H1 (cell line): ENCODE data around the gene SCFD1. TPM values are rescaled to one million over a fixed set of nuclear protein-coding genes. Genes with fewer than 3 reads are reported as not detected.

Experiments
- CTCF ChIA-PET: fragments of 300-600 bp; sonication (Branson Sonifier 250); formaldehyde crosslinking; loops from one replicate; lab custom pipeline; 2021; ENCODE audit not compliant: partially characterized antibody; lab: Charles Lee
- POLR2A ChIA-PET: fragments of 300-600 bp; sonication (Branson Sonifier 250); formaldehyde crosslinking; loops from one replicate; lab custom pipeline; 2021; ENCODE audit warnings: inconsistent platforms; ENCODE audit not compliant: partially characterized antibody; lab: Charles Lee
- DNase-seq, 2 experiments: peaks; one replicate each; pipeline versions ENCODE4 v3.0.0 to v3.0.0-alpha.2; 2010 to 2022; ENCODE audit warnings: low spot score in 2 of 2, low read depth in 1 of 2, mixed read lengths in 1 of 2
- FAIRE-seq: peaks from 2 replicates; lab custom pipeline; 2011; peaks lifted over from hg19 to GRCh38; lab: Jason Lieb, UNC
- H2AFZ ChIP-seq: 2 replicates; pipeline ENCODE4 v1.8.1; 2012; ENCODE audit warnings: low read length, inconsistent platforms
- H2AK5ac ChIP-seq: 2 replicates; pipeline ENCODE4 v1.6.1; 2013; ENCODE audit warnings: low read depth, low read length
- H2BK120ac ChIP-seq: replicated peaks from 2 replicates; pipeline ENCODE3; 2013; ENCODE audit warnings: low read depth, low read length, inconsistent platforms
- H2BK12ac ChIP-seq: 2 replicates; pipeline ENCODE4 v1.6.1; 2013; ENCODE audit warnings: low read depth, low read length
- H2BK15ac ChIP-seq: 2 replicates; pipeline ENCODE4 v1.6.1; 2013; ENCODE audit warnings: low read length
- H2BK20ac ChIP-seq: 2 replicates; pipeline ENCODE4 v1.6.1; 2013; ENCODE audit warnings: low read length
- H2BK5ac ChIP-seq: 2 replicates; pipeline ENCODE4 v1.6.1; 2013; ENCODE audit warnings: low read depth, low read length
- H3K14ac ChIP-seq: 2 replicates; pipeline ENCODE4 v1.6.1; 2013; ENCODE audit warnings: inconsistent platforms; ENCODE audit not compliant: insufficient read length
- H3K18ac ChIP-seq: 2 replicates; pipeline ENCODE4 v1.6.1; 2013; ENCODE audit warnings: low read length; ENCODE audit errors: extremely low read depth
- H3K23ac ChIP-seq: 2 replicates; pipeline ENCODE4 v1.6.1; 2013; ENCODE audit warnings: inconsistent platforms; ENCODE audit not compliant: insufficient read length
- H3K23me2 ChIP-seq: 2 replicates; pipeline ENCODE4 v1.6.1; 2013; ENCODE audit warnings: low read depth, low read length
- H3K27ac ChIP-seq: 2 replicates; pipeline ENCODE4 v1.6.1; 2011; ENCODE audit warnings: low read depth, low read length, inconsistent platforms
- H3K27me3 ChIP-seq, 4 experiments: replicated peaks in 1 of 4; 1 replicate in 1 of 4; 2 replicates in 3 of 4; pipeline versions ENCODE4 v1.6.1 to v1.8.1; 2011 to 2013; ENCODE audit warnings: low read length in 3 of 4, mild to moderate bottlenecking in 3 of 4, inconsistent platforms in 2 of 4, mixed read lengths in 2 of 4, moderate library complexity in 1 of 4; ENCODE audit not compliant: control insufficient read depth in 3 of 4, insufficient read depth in 3 of 4; ENCODE audit errors: extremely low read depth in 1 of 4
- H3K36me3 ChIP-seq, 4 experiments: 2 replicates each; pipeline versions ENCODE4 v1.6.1 to v1.8.1; 2011 to 2013; ENCODE audit warnings: mild to moderate bottlenecking in 4 of 4, low read length in 3 of 4, moderate library complexity in 2 of 4, control low read depth in 1 of 4, inconsistent platforms in 1 of 4; ENCODE audit not compliant: insufficient read depth in 4 of 4, control insufficient read depth in 2 of 4
- H3K4ac ChIP-seq: replicated peaks from 2 replicates; pipeline ENCODE3; 2013; ENCODE audit warnings: low read length, low read depth, mixed read lengths, inconsistent platforms; ENCODE audit not compliant: insufficient read length
- H3K4me1 ChIP-seq, 4 experiments: replicated peaks in 1 of 4; 1 replicate in 1 of 4; 2 replicates in 3 of 4; pipeline versions ENCODE4 v1.6.1 to v1.8.1; 2011 to 2013; ENCODE audit warnings: low read length in 3 of 4, inconsistent platforms in 2 of 4, mixed read lengths in 1 of 4; ENCODE audit not compliant: insufficient read depth in 4 of 4, control insufficient read depth in 3 of 4
- H3K4me2 ChIP-seq, 2 experiments: 2 replicates each; pipeline versions ENCODE4 v1.6.1 to v1.8.1; 2011 to 2013; ENCODE audit warnings: low read depth in 2 of 2, low read length in 2 of 2, control low read depth in 1 of 2, inconsistent platforms in 1 of 2, mild to moderate bottlenecking in 1 of 2; ENCODE audit not compliant: insufficient read depth in 1 of 2
- H3K4me3 ChIP-seq, 4 experiments: fragments of 200-600, 300-600 bp in 1 of 4; sonication (generic), shearing (Covaris generic), sonication (Bioruptor Twin) in 1 of 4; 2 replicates each; pipeline versions ENCODE4 v1.5.1 to v1.8.1; 2011 to 2016; ENCODE audit warnings: low read length in 4 of 4, low read depth in 3 of 4, control low read depth in 2 of 4, inconsistent platforms in 2 of 4, mild to moderate bottlenecking in 2 of 4, mixed read lengths in 1 of 4, moderate library complexity in 1 of 4; ENCODE audit not compliant: insufficient read depth in 2 of 4; ENCODE audit errors: extremely low read depth in 1 of 4
- H3K56ac ChIP-seq: replicated peaks from 2 replicates; pipeline ENCODE3; 2013; ENCODE audit warnings: low read depth, mild to moderate bottlenecking, mixed read lengths, low read length, inconsistent platforms; ENCODE audit not compliant: insufficient read length
- H3K79me1 ChIP-seq: 2 replicates; pipeline ENCODE4 v1.6.1; 2013; ENCODE audit warnings: low read depth, low read length, control low read depth
- H3K79me2 ChIP-seq, 2 experiments: 2 replicates each; pipeline versions ENCODE4 v1.6.1 to v1.8.1; 2012 to 2013; ENCODE audit warnings: low read length in 2 of 2, mild to moderate bottlenecking in 2 of 2, inconsistent platforms in 1 of 2; ENCODE audit not compliant: insufficient read depth in 2 of 2, control insufficient read depth in 1 of 2
- H3K9ac ChIP-seq, 4 experiments: replicated peaks in 1 of 4; 1 replicate in 1 of 4; 2 replicates in 3 of 4; pipeline versions ENCODE4 v1.6.1 to v1.8.1; 2011 to 2013; ENCODE audit warnings: low read depth in 3 of 4, low read length in 3 of 4, control low read depth in 2 of 4, mild to moderate bottlenecking in 2 of 4, moderate library complexity in 2 of 4, inconsistent platforms in 1 of 4; ENCODE audit errors: extremely low read depth in 1 of 4
- H3K9me3 ChIP-seq, 2 experiments: 2 replicates each; pipeline versions ENCODE4 v1.6.1 to v1.8.1; 2012 to 2013; ENCODE audit warnings: mild to moderate bottlenecking in 2 of 2, moderate library complexity in 2 of 2, control low read depth in 1 of 2, inconsistent platforms in 1 of 2, low read depth in 1 of 2, low read length in 1 of 2, mixed read lengths in 1 of 2; ENCODE audit not compliant: insufficient read depth in 2 of 2
- H4K20me1 ChIP-seq, 2 experiments: replicated peaks in 1 of 2; 2 replicates each; pipeline versions ENCODE3 to v1.8.1; 2011 to 2013; ENCODE audit warnings: inconsistent platforms in 2 of 2, low read length in 2 of 2, mild to moderate bottlenecking in 1 of 2; ENCODE audit not compliant: insufficient read depth in 2 of 2, control insufficient read depth in 1 of 2
- H4K5ac ChIP-seq: 2 replicates; pipeline ENCODE4 v1.6.1; 2013; ENCODE audit warnings: low read length, low read depth, mixed read lengths, inconsistent platforms; ENCODE audit not compliant: insufficient read length
- H4K8ac ChIP-seq: 2 replicates; pipeline ENCODE4 v1.8.0; 2013; ENCODE audit warnings: mild to moderate bottlenecking, moderate library complexity, low read length, inconsistent platforms; ENCODE audit not compliant: insufficient read depth; ENCODE audit errors: extremely low read depth
- H4K91ac ChIP-seq: replicated peaks from 2 replicates; pipeline ENCODE3; 2013; ENCODE audit warnings: low read length, mixed read lengths, inconsistent platforms; ENCODE audit not compliant: insufficient read length
- ASH2L ChIP-seq: fragments of 200-600, 300-600 bp; sonication (generic); IDR thresholded peaks from one replicate; pipeline ENCODE4 v1.7.1; 2017; ENCODE audit warnings: low read length
- BCL11A ChIP-seq, 2 experiments: IDR thresholded peaks; one replicate each; pipeline ENCODE4 v1.6.1; 2011; ENCODE audit warnings: low read depth in 2 of 2, low read length in 2 of 2, mild to moderate bottlenecking in 2 of 2
- JUN ChIP-seq: IDR thresholded peaks from 2 replicates; pipeline ENCODE4 v1.6.1; 2011; ENCODE audit warnings: low read depth, mild to moderate bottlenecking, improper control_type of control experiment, low read length
- KDM1A ChIP-seq: fragments of 200-600, 300-600 bp; sonication (generic); IDR thresholded peaks from 2 replicates; pipeline ENCODE4 v1.7.1; 2016; ENCODE audit warnings: mild to moderate bottlenecking, low read length, borderline replicate concordance
- NRF1 ChIP-seq: IDR thresholded peaks from 2 replicates; pipeline ENCODE4 v1.6.1; 2011; ENCODE audit warnings: mild to moderate bottlenecking, low read depth, low read length, improper control_type of control experiment
- TAF1 ChIP-seq: IDR thresholded peaks from 2 replicates; pipeline ENCODE4 v1.6.1; 2011; ENCODE audit warnings: mild to moderate bottlenecking, low read depth, low read length
- TCF12 ChIP-seq: IDR thresholded peaks from 2 replicates; pipeline ENCODE4 v1.6.1; 2011; ENCODE audit warnings: low read depth, mild to moderate bottlenecking, low read length
- polyA plus RNA-seq, 7 experiments: library from polyadenylated mRNA; depleted of rRNA in 3 of 7; stranded (reverse) in 5 of 7; unstranded in 2 of 7; fragments of >200 nt in 5 of 7; fragments of 200-250 nt in 2 of 7; gene quantifications; 1 replicate in 5 of 7; 2 replicates in 1 of 7; 4 replicates in 1 of 7; pipeline versions ENCODE4 v1.2.1 to v1.2.3, GENCODE V29; 2011 to 2013; ENCODE audit warnings: missing spikeins in 2 of 7, mixed read lengths in 2 of 7
- total RNA-seq: library from RNA; stranded (reverse); fragmentation: NEBNext Ultra II Directional; extraction: Animal tissue kit (Norgen Biotek cat#: 25700); gene quantifications from 2 replicates; pipeline ENCODE4 v1.2.1, GENCODE V29; 2021

Gene SCFD1
- total and polyA plus RNA-seq, 2 of the 8 experiments (the other 6 are each of a cell fraction or from before 2014, with no cell fraction given) = 32.8 to 64.5 TPM

DNA sequence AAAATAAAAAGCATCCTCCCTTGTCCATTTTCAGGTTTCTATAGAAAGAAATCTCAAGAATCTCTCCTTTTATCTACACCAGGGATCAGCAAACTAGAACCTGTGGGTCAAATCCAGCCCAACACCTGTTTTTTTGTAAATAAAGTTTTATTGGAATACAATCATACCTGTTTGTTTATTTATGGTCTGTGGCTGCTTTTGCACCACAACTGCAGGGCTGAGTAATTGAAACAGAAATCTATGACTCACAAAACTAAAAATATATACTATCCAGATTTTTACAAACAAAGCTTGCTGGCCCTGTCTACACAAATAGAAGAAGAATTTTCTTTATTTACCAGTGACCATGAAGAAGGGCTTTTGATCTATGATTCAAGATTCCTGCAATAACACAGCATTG, 157.1 kb downstream of the SCFD1 start:
- H4K20me1 ChIP-seq = no peaks in the 10 kb centered on the region
- H3K4me1 ChIP-seq = no peaks in the 10 kb centered on the region
- H3K14ac ChIP-seq = no peak overlapping the region
- H3K27ac ChIP-seq = no peak overlapping the region
- no peak overlapping the region for H2BK120ac ChIP-seq
- no peaks in the 10 kb centered on the region for H3K79me2 ChIP-seq
- no peak overlapping the region for H3K18ac ChIP-seq
- POLR2A ChIA-PET = no interaction called here
- TF ChIP-seq KDM1A = no peak
- no peak for TF ChIP-seq TAF1
- TF ChIP-seq TCF12 = no peak
- no peak for TF ChIP-seq NRF1
- TF ChIP-seq JUN = no peak
- no peak for TF ChIP-seq BCL11A (IDR thresholded peaks at IDR 0.05; ENCODE audit: low read depth in 2 of 2, low read length in 2 of 2)
- TF ChIP-seq ASH2L = no peak
- H4K5ac ChIP-seq = no peak overlapping the region
- H3K36me3 ChIP-seq = no peaks in the 10 kb centered on the region
- no peak overlapping the region for H2BK20ac ChIP-seq
- no peak overlapping the region for H2BK12ac ChIP-seq
- no peak overlapping the region for H3K4ac ChIP-seq
- no peaks in the 10 kb centered on the region for H3K9me3 ChIP-seq
- H3K9ac ChIP-seq = no peak overlapping the region
- H3K79me1 ChIP-seq = no peaks in the 10 kb centered on the region
- no peak overlapping the region for H2BK5ac ChIP-seq
- H3K4me3 ChIP-seq = no peak overlapping the region
- no peak overlapping the region for H2BK15ac ChIP-seq
- H3K4me2 ChIP-seq = no peak overlapping the region
- no peak overlapping the region for H2AK5ac ChIP-seq
- FAIRE-seq = no peak
- no peak overlapping the region for H4K91ac ChIP-seq
- H3K27me3 ChIP-seq = no peaks in the 10 kb centered on the region
- H4K8ac ChIP-seq = no peak overlapping the region
- H3K23ac ChIP-seq = no peak overlapping the region
- no peak overlapping the region for H2AFZ ChIP-seq
- no peak overlapping the region for H3K56ac ChIP-seq
- no peaks in the 10 kb centered on the region for H3K23me2 ChIP-seq
- DNase-seq = no peak
- CTCF ChIA-PET = no interaction called here
